ENCODE measurements around the gene MITF. TPM values are rescaled to one million over a fixed set of nuclear protein-coding genes. Genes with fewer than 3 reads are reported as not detected.

Gene MITF
- total RNA-seq, 1 experiment from 2014 or later = 1.9 TPM

DNA sequence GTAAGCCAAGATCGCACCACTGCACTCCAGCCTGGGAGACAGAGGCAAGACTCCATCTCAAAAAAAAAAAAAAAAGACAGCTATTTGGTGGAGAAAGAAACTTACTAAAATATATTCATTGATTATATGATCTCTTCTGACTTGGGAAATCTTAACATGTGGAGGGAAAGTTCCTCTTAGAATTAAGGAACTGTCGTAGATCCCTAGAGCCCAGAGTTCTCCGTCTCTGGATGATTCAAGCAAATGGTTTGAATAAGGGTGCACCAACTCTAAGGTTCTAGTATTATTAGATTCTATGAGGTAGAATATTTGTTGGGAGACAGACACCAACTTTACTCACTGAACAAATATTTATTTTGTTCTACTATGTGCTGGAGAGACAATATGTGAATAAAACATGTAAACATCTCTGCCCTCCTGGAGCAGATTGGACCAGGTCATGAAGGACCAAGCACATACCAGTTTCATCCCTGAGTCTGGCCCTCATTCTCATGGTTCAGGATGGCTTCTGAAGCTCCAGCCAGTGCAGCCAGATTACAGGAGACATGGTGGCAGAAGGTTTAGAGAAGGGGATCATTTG, 129.7 kb downstream of the MITF start:
- no peaks in the 10 kb centered on the region for H3K9me2 ChIP-seq (ENCODE audit: insufficient read depth)
- TF ChIP-seq ZFX (IDR thresholded peaks at IDR 0.05) (no peak), POLR2AphosphoS5 (IDR thresholded peaks at IDR 0.05; ENCODE audit: low read depth, low read length) (no peak), ELF1 (IDR thresholded peaks at IDR 0.05; ENCODE audit: borderline replicate concordance, low read depth) (no peak), CBX3 (IDR thresholded peaks at IDR 0.05; ENCODE audit: low read depth) (no peak), SRF (IDR thresholded peaks at IDR 0.05; ENCODE audit: low read depth) (no peak), POLR2A (IDR thresholded peaks at IDR 0.05; ENCODE audit: borderline replicate concordance, extremely low read depth, insufficient read depth, insufficient read length) (no peak), YY1 (IDR thresholded peaks at IDR 0.05; ENCODE audit: extremely low read depth, insufficient replicate concordance, low read depth, low read length) (no peak), SIN3A (IDR thresholded peaks at IDR 0.05; ENCODE audit: low read depth) (no peak), EZH2 (IDR thresholded peaks at IDR 0.05) (no peak), RAD21 (IDR thresholded peaks at IDR 0.05; ENCODE audit: low read depth) (no peak), ZNF274 (IDR thresholded peaks at IDR 0.05; ENCODE audit: low read depth, low read length) (no peak), CEBPB (IDR thresholded peaks at IDR 0.05; ENCODE audit: low read depth) (no peak), EZH2phosphoT487 (IDR thresholded peaks at IDR 0.05; ENCODE audit: borderline replicate concordance) (no peak)
- TF ChIP-seq, protein P1, sequence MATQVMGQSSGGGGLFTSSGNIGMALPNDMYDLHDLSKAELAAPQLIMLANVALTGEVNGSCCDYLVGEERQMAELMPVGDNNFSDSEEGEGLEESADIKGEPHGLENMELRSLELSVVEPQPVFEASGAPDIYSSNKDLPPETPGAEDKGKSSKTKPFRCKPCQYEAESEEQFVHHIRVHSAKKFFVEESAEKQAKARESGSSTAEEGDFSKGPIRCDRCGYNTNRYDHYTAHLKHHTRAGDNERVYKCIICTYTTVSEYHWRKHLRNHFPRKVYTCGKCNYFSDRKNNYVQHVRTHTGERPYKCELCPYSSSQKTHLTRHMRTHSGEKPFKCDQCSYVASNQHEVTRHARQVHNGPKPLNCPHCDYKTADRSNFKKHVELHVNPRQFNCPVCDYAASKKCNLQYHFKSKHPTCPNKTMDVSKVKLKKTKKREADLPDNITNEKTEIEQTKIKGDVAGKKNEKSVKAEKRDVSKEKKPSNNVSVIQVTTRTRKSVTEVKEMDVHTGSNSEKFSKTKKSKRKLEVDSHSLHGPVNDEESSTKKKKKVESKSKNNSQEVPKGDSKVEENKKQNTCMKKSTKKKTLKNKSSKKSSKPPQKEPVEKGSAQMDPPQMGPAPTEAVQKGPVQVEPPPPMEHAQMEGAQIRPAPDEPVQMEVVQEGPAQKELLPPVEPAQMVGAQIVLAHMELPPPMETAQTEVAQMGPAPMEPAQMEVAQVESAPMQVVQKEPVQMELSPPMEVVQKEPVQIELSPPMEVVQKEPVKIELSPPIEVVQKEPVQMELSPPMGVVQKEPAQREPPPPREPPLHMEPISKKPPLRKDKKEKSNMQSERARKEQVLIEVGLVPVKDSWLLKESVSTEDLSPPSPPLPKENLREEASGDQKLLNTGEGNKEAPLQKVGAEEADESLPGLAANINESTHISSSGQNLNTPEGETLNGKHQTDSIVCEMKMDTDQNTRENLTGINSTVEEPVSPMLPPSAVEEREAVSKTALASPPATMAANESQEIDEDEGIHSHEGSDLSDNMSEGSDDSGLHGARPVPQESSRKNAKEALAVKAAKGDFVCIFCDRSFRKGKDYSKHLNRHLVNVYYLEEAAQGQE (IDR thresholded peaks at IDR 0.05; ENCODE audit: low read depth) = no peak
- TF ChIP-seq, protein P2, sequence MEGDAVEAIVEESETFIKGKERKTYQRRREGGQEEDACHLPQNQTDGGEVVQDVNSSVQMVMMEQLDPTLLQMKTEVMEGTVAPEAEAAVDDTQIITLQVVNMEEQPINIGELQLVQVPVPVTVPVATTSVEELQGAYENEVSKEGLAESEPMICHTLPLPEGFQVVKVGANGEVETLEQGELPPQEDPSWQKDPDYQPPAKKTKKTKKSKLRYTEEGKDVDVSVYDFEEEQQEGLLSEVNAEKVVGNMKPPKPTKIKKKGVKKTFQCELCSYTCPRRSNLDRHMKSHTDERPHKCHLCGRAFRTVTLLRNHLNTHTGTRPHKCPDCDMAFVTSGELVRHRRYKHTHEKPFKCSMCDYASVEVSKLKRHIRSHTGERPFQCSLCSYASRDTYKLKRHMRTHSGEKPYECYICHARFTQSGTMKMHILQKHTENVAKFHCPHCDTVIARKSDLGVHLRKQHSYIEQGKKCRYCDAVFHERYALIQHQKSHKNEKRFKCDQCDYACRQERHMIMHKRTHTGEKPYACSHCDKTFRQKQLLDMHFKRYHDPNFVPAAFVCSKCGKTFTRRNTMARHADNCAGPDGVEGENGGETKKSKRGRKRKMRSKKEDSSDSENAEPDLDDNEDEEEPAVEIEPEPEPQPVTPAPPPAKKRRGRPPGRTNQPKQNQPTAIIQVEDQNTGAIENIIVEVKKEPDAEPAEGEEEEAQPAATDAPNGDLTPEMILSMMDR (IDR thresholded peaks at IDR 0.05 in 2 of 3, conservative IDR thresholded peaks at IDR 0.05 in 1 of 3; ENCODE audit: borderline replicate concordance in 1 of 3, insufficient read depth in 1 of 3, low read depth in 2 of 3, low read length in 2 of 3) = no peak
- DNase-seq (ENCODE audit: low read depth, low spot score) = no peak
- H3K9me3 ChIP-seq (ENCODE audit: control insufficient read depth in 1 of 2, insufficient read depth in 1 of 2, low read depth in 1 of 2, low read length in 2 of 2) = 0 out of 4 replicates have a peak, but pooled peaks cover 0 to 2% of the 10 kb centered on the region in 2 experiments
- no peak overlapping the region for H3K4me3 ChIP-seq (replicated peaks in 1 of 2; ENCODE audit: low read depth in 1 of 2, low read length in 2 of 2)
- H3K4me1 ChIP-seq (ENCODE audit: control insufficient read depth in 1 of 2, insufficient read depth in 2 of 2, low read length in 2 of 2) = no peaks in the 10 kb centered on the region
- no peaks in the 10 kb centered on the region for H3K36me3 ChIP-seq (ENCODE audit: control insufficient read depth in 1 of 2, insufficient read depth in 2 of 2, low read length in 2 of 2)
- H3K79me2 ChIP-seq (ENCODE audit: insufficient read depth, low read length) = no peaks in the 10 kb centered on the region
- no peak overlapping the region for H2AFZ ChIP-seq (ENCODE audit: low read depth, low read length, poor library complexity, severe bottlenecking)
- ChIA-PET RAD21 (ENCODE audit: low non-redundant PET in 1 of 2, low total read pairs in 2 of 2, uncharacterized antibody in 2 of 2, unreplicated experiment in 2 of 2) (no interaction called here), CTCF (interaction anchor here (0.6 kb wide), 1 partner anchor 23 kb away, joined by 3 read pairs; no protein-coding TSS in a partner anchor), POLR2A (no interaction called here)
- H3K27ac ChIP-seq (ENCODE audit: low read depth, low read length) = no peak overlapping the region
- no TSS peak for BruUV-seq (replicated peaks)
- no peak for ATAC-seq
- intact Hi-C loops (cut with micrococcal nuclease) = no loop called here
- no peak overlapping the region for H3K4me2 ChIP-seq (ENCODE audit: low read length)
- H3K9ac ChIP-seq (ENCODE audit: low read length) = no peak overlapping the region
- H4K20me1 ChIP-seq (ENCODE audit: insufficient read depth) = no peaks in the 10 kb centered on the region
- no peaks in the 10 kb centered on the region for H3K27me3 ChIP-seq (ENCODE audit: insufficient read depth, low read length)

All from HCT116 (cell line).